HFF-Myc (cell line): ENCODE measurements around the gene BARX2.

Source experiments
- DNase-seq: peaks from one replicate; pipeline ENCODE4 v3.0.0-alpha.2; 2011; ENCODE audit warnings: low read depth; ENCODE audit errors: extremely low read depth
- H3K4me3 ChIP-seq: replicated peaks from 2 replicates; pipeline ENCODE4 v1.5.1; 2011; ENCODE audit warnings: low read depth, mild to moderate bottlenecking, control low read depth, low read length
- TF ChIP-seq, protein P1 (sequence below): IDR thresholded peaks from 2 replicates; pipeline ENCODE4 v1.5.1; 2012; ENCODE audit warnings: mild to moderate bottlenecking, low read depth, low read length, control low read depth; ENCODE audit errors: missing control alignments

BARX2 gene

GRCh38 chr11:129493746-129494145 is 118.1 kb downstream of the BARX2 start:
- no peak for DNase-seq
- TF ChIP-seq, protein P1, sequence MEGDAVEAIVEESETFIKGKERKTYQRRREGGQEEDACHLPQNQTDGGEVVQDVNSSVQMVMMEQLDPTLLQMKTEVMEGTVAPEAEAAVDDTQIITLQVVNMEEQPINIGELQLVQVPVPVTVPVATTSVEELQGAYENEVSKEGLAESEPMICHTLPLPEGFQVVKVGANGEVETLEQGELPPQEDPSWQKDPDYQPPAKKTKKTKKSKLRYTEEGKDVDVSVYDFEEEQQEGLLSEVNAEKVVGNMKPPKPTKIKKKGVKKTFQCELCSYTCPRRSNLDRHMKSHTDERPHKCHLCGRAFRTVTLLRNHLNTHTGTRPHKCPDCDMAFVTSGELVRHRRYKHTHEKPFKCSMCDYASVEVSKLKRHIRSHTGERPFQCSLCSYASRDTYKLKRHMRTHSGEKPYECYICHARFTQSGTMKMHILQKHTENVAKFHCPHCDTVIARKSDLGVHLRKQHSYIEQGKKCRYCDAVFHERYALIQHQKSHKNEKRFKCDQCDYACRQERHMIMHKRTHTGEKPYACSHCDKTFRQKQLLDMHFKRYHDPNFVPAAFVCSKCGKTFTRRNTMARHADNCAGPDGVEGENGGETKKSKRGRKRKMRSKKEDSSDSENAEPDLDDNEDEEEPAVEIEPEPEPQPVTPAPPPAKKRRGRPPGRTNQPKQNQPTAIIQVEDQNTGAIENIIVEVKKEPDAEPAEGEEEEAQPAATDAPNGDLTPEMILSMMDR = no peak

More at GRCh38 chr11:129493746-129494145, 118.1 kb downstream of the BARX2 start:
- H3K4me3 ChIP-seq = no peak overlapping the region
